Measurements from ENCODE around the gene PARN.
"Not testable (repeated sequence)": the region's sequence is repeated elsewhere in the genome, so short reads cannot be mapped to it uniquely, and the experiment has no call there.

Gene PARN

GRCh38 chr16:14398014-14398717 is 231.9 kb downstream of the PARN start:
- DNase-seq: no peak

- not testable (repeated sequence) for DNase-seq
These were observed 234.3 kb downstream of the PARN start for GRCh38 chr16:14395710-14396304.

GRCh38 chr16:14394834-14395233 is 235.2 kb downstream of the PARN start:
- no peak for DNase-seq

GRCh38 chr16:14392960-14393359 is 237.1 kb downstream of the PARN start:
- no peak for DNase-seq

- no peak for DNase-seq
These were observed 240.7 kb downstream of the PARN start for GRCh38 chr16:14389359-14389758.

- DNase-seq: no peak
These were observed 241.8 kb downstream of the PARN start for GRCh38 chr16:14388243-14388642.

GRCh38 chr16:14386115-14386514 is 243.9 kb downstream of the PARN start:
- DNase-seq: no peak
